ENCODE measurements around the gene LCP2.

Gene LCP2

DNA sequence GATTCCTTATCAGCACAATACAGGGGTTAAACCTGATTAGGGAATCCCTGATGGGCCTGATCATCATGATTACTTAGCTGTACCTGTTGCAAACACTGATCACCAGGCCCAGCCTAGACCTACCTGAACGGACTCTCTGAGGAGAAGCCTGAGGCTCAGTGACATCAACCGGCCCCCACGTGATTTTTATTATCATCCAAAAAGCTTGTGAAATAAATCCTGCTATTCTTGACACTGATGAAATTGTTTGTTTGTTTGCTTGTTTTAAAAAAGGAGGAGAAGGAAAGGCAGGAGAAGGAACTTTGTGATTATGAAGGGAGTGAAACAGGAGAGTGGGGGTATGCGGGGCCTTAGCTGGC is 18.1 kb downstream of the LCP2 start:
- no peaks in the 10 kb centered on the region for H3K36me3 ChIP-seq (replicated peaks; ENCODE audit: low read depth, low read length)
- no peak overlapping the region for H2AFZ ChIP-seq (ENCODE audit: low read depth, low read length)
- no peaks in the 10 kb centered on the region for H3K79me2 ChIP-seq (ENCODE audit: low read length)
- no peak overlapping the region for H3K4me2 ChIP-seq (ENCODE audit: low read length)
- H3K4me3 ChIP-seq (ENCODE audit: low read length): no peak overlapping the region
- H3K9ac ChIP-seq (ENCODE audit: low read length): no peak overlapping the region
- peaks cover 3% of the 10 kb centered on the region; the same call in 1 of the 2 replicates for H3K4me1 ChIP-seq (ENCODE audit: low read length)
- H3K27me3 ChIP-seq (ENCODE audit: low read depth, low read length): peaks cover 41% of the 10 kb centered on the region
- 0 out of 2 replicates have a peak, but pooled peaks cover 4% of the 10 kb centered on the region for H3K9me3 ChIP-seq (ENCODE audit: insufficient read depth, low read length)
- TF ChIP-seq CTCF (IDR thresholded peaks at IDR 0.05; ENCODE audit: low read depth, low read length) (no peak), EZH2phosphoT487 (IDR thresholded peaks at IDR 0.05; ENCODE audit: low read depth) (no peak)
- H3K27ac ChIP-seq (ENCODE audit: low read length): no peak overlapping the region
- no peaks in the 10 kb centered on the region for H4K20me1 ChIP-seq (ENCODE audit: insufficient read depth, low read length)

DNA sequence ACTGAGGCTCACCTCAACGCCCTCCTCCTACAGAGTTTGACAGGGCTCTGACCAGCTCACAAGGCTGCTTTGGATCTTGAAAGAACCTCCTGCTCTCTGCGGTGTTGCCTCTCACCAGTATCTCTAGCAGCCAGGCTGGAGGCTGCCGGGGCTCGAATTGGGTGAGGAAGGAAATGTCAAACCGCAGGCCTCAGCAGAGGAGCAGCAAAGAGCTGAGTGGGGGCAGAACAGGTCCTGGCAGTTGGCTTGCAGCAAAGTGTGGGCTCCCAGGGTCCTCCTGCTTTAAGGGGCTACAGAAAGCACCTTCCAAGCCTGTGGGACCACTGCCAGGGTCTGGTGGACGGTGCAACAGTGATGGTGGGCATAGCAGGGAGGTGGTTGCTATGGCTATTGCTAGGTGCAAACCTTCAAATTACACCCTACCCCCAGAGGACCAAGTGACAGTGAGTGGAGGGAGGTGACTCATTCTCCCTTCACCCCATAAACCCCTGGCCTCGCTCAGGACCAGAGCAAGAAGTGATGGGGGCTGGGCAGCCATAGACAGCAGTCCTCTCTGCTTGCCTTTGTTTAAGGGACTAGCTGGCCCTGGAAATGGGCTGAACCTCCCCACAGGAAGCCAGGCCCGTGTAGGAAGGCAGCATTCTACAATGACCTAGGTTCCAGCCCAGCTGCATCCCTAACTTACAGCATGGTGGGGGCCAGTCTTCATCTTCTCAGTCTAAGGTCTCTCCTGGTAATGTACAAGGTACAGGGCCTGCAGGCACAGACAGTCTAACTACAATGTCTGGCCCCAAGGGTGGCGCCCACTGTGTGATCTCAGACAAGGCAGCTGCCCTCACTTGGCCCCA is 18.7 kb downstream of the LCP2 start:
- Histone ChIP-seq H3K9me3 (ENCODE audit: insufficient read depth, low read length) (no peaks in the 10 kb centered on the region), H3K4me3 (ENCODE audit: low read length) (no peak overlapping the region), H3K27me3 (ENCODE audit: low read depth, low read length) (peaks cover 37% of the 10 kb centered on the region), H3K4me1 (ENCODE audit: low read length) (peaks cover 3% of the 10 kb centered on the region; the same call in 1 of the 2 replicates), H2AFZ (ENCODE audit: low read depth, low read length) (no peak overlapping the region), H3K27ac (ENCODE audit: low read length) (no peak overlapping the region), H3K36me3 (replicated peaks; ENCODE audit: low read depth, low read length) (no peaks in the 10 kb centered on the region), H3K9ac (ENCODE audit: low read length) (no peak overlapping the region), H4K20me1 (ENCODE audit: insufficient read depth, low read length) (no peaks in the 10 kb centered on the region), H3K4me2 (ENCODE audit: low read length) (no peak overlapping the region), H3K79me2 (ENCODE audit: low read length) (no peaks in the 10 kb centered on the region)
- TF ChIP-seq EZH2phosphoT487 (IDR thresholded peaks at IDR 0.05; ENCODE audit: low read depth) (no peak), CTCF (IDR thresholded peaks at IDR 0.05; ENCODE audit: low read depth, low read length) (no peak)

DNA sequence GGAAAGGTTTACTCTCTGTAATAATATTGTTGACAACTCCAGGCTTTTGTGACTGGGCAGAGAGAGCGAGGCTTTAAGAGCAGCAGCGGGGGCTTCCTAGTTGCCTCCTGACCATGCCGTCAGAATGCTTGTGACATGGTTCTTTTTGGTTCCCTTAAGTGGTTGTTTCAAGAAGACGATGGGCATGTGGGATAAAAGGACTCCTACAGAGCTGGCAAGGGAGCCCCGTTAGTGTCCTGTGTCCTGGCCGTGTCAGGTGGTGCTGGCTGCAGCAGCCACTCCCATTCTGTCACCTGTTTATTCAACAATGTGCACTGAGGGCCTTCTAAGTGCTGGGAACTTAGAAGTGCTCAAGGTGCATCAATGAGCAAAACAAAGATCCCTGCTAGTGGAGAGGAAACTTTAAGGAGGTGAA is 19.7 kb downstream of the LCP2 start:
- Histone ChIP-seq H3K9ac (ENCODE audit: low read length) (no peak overlapping the region), H3K27me3 (ENCODE audit: low read depth, low read length) (peaks cover 27% of the 10 kb centered on the region), H3K4me2 (ENCODE audit: low read length) (no peak overlapping the region), H3K4me1 (ENCODE audit: low read length) (peaks cover 3% of the 10 kb centered on the region; the same call in 1 of the 2 replicates), H2AFZ (ENCODE audit: low read depth, low read length) (no peak overlapping the region), H3K9me3 (ENCODE audit: insufficient read depth, low read length) (no peaks in the 10 kb centered on the region), H3K4me3 (ENCODE audit: low read length) (no peak overlapping the region), H3K79me2 (ENCODE audit: low read length) (no peaks in the 10 kb centered on the region), H3K27ac (ENCODE audit: low read length) (no peak overlapping the region), H4K20me1 (ENCODE audit: insufficient read depth, low read length) (no peaks in the 10 kb centered on the region), H3K36me3 (replicated peaks; ENCODE audit: low read depth, low read length) (no peaks in the 10 kb centered on the region)
- TF ChIP-seq EZH2phosphoT487 (IDR thresholded peaks at IDR 0.05; ENCODE audit: low read depth) (no peak), CTCF (IDR thresholded peaks at IDR 0.05; ENCODE audit: low read depth, low read length) (no peak)

DNA sequence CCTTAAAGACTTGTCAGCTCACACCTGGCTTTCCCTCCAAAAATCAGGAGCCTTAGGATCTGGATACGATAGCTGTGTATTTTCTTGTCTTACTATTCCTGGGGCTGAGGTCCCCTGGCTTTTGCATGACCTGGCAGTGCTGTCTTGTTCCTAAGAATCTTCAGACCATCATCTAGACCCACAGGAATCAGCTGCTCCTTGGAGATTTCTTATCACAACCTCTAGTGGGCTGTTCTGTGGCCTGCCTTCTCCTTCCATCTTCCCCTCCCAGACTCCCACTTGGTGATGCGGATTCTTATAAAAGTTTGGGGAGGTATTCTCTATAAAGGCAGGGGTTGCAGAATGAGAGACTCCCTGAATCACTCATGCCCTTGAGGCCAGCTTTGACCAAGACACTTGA is 21.4 kb downstream of the LCP2 start:
- peaks cover 22% of the 10 kb centered on the region for H3K27me3 ChIP-seq (ENCODE audit: low read depth, low read length)
- H3K4me3 ChIP-seq (ENCODE audit: low read length): no peak overlapping the region
- H4K20me1 ChIP-seq (ENCODE audit: insufficient read depth, low read length): no peaks in the 10 kb centered on the region
- TF ChIP-seq CTCF (IDR thresholded peaks at IDR 0.05; ENCODE audit: low read depth, low read length): no peak
- TF ChIP-seq EZH2phosphoT487 (IDR thresholded peaks at IDR 0.05; ENCODE audit: low read depth): no peak
- no peak overlapping the region for H3K9ac ChIP-seq (ENCODE audit: low read length)
- no peak overlapping the region for H2AFZ ChIP-seq (ENCODE audit: low read depth, low read length)
- H3K27ac ChIP-seq (ENCODE audit: low read length): no peak overlapping the region
- H3K79me2 ChIP-seq (ENCODE audit: low read length): no peaks in the 10 kb centered on the region
- no peaks in the 10 kb centered on the region for H3K36me3 ChIP-seq (replicated peaks; ENCODE audit: low read depth, low read length)
- H3K9me3 ChIP-seq (ENCODE audit: insufficient read depth, low read length): no peaks in the 10 kb centered on the region
- peaks cover 3% of the 10 kb centered on the region; the same call in 1 of the 2 replicates for H3K4me1 ChIP-seq (ENCODE audit: low read length)
- H3K4me2 ChIP-seq (ENCODE audit: low read length): no peak overlapping the region
